CD4-positive, alpha-beta T cell (primary cell): ENCODE results near the gene PODXL. TPM values are rescaled to one million over a fixed set of nuclear protein-coding genes. Genes with fewer than 3 reads are reported as not detected.
A peak's percentile ranks its signal among the peaks of the same experiment; 100 is the strongest.

Experiments
- ATAC-seq: fragments of 200-7000 bp; cut with Tn5 transposase; one replicate; pipeline ENCODE4 v1.10.0; 2022; ENCODE audit warnings: mild to moderate bottlenecking; ENCODE audit not compliant: poor library complexity
- CTCF ChIA-PET: fragments of 350-600 bp; sonication (Branson Sonifier 250); formaldehyde crosslinking; loops from one replicate; lab custom pipeline; 2021; ENCODE audit warnings: antibody characterized with exemption, inconsistent platforms; lab: Charles Lee
- POLR2A ChIA-PET: fragments of 350-600 bp; sonication (Branson Sonifier 250); formaldehyde crosslinking; loops from one replicate; lab custom pipeline; 2021; ENCODE audit warnings: antibody characterized with exemption, inconsistent platforms; lab: Charles Lee
- DNase-seq, 14 experiments: peaks; one replicate each; pipeline ENCODE4 v3.0.0-alpha.2; 2013 to 2020; ENCODE audit warnings: mixed read lengths in 2 of 14
- H3K27ac ChIP-seq, 2 donors: one replicate each; pipeline versions ENCODE4 v1.5.1 to v1.7.0; 2013; ENCODE audit warnings: low read length in 2 of 2, low read depth in 1 of 2, mild to moderate bottlenecking in 1 of 2
- H3K27me3 ChIP-seq, 2 experiments: 1 replicate in 1 of 2; 2 replicates in 1 of 2; pipeline versions ENCODE4 v1.6.1 to v1.7.0; 2013; ENCODE audit warnings: low read length in 2 of 2, control low read depth in 1 of 2, mild to moderate bottlenecking in 1 of 2, moderate library complexity in 1 of 2; ENCODE audit not compliant: insufficient read depth in 2 of 2, control insufficient read depth in 1 of 2
- H3K36me3 ChIP-seq: one replicate; pipeline ENCODE4 v1.6.1; 2013; ENCODE audit warnings: low read length, control low read depth; ENCODE audit not compliant: insufficient read depth
- H3K4me1 ChIP-seq: one replicate; pipeline ENCODE4 v1.6.1; 2013; ENCODE audit warnings: low read length, control low read depth; ENCODE audit not compliant: insufficient read depth
- H3K4me3 ChIP-seq: one replicate; pipeline ENCODE4 v1.5.1; 2013; ENCODE audit warnings: mild to moderate bottlenecking, low read length, moderate library complexity
- H3K9me3 ChIP-seq, 2 experiments: 1 replicate in 1 of 2; 2 replicates in 1 of 2; pipeline versions ENCODE4 v1.6.1 to v1.7.0; 2013; ENCODE audit warnings: low read length in 2 of 2, mild to moderate bottlenecking in 2 of 2, control low read depth in 1 of 2, moderate library complexity in 1 of 2; ENCODE audit not compliant: control insufficient read depth in 1 of 2, insufficient read depth in 1 of 2
- H3K27ac Mint-ChIP-seq: one replicate; pipeline ENCODE4 v1.8.0; 2020; ENCODE audit warnings: mixed read lengths
- H3K27me3 Mint-ChIP-seq: one replicate; pipeline ENCODE4 v1.8.0; 2021; ENCODE audit warnings: mixed read lengths
- H3K36me3 Mint-ChIP-seq: one replicate; pipeline ENCODE4 v1.8.0; 2021; ENCODE audit warnings: low read depth, mixed read lengths
- H3K4me1 Mint-ChIP-seq: one replicate; pipeline ENCODE4 v1.8.0; 2021; ENCODE audit warnings: low read depth, mixed read lengths
- H3K4me3 Mint-ChIP-seq: one replicate; pipeline ENCODE4 v1.8.0; 2020; ENCODE audit warnings: mild to moderate bottlenecking, mixed read lengths
- H3K9me3 Mint-ChIP-seq: one replicate; pipeline ENCODE4 v1.8.0; 2020; ENCODE audit warnings: mixed read lengths
- intact Hi-C, 2 experiments: fragments of 100-400 bp; cut with DNase I in 1 of 2; cut with micrococcal nuclease in 1 of 2; formaldehyde crosslinking; loops; one replicate each; pipeline versions ENCODE4 v1.15.1 to v1.9.0; 2023 to 2025; cut with DNase I, micrococcal nuclease
- total RNA-seq, 174 experiments: library from RNA in 2 of 174; stranded (reverse) in 2 of 174; gene quantifications; one replicate each; pipeline ENCODE4 v1.2.3 and lab custom pipeline; 2021 to 2026
- TF ChIP-seq, protein P1 (sequence below): fragments of 200-600 bp; IDR thresholded peaks from one replicate; pipeline ENCODE4 v1.8.0; 2022; ENCODE audit warnings: antibody characterized with exemption, mild to moderate bottlenecking

PODXL gene
- total RNA-seq, 2 experiments from 2014 or later, result 0.16 to 0.47 TPM

DNA sequence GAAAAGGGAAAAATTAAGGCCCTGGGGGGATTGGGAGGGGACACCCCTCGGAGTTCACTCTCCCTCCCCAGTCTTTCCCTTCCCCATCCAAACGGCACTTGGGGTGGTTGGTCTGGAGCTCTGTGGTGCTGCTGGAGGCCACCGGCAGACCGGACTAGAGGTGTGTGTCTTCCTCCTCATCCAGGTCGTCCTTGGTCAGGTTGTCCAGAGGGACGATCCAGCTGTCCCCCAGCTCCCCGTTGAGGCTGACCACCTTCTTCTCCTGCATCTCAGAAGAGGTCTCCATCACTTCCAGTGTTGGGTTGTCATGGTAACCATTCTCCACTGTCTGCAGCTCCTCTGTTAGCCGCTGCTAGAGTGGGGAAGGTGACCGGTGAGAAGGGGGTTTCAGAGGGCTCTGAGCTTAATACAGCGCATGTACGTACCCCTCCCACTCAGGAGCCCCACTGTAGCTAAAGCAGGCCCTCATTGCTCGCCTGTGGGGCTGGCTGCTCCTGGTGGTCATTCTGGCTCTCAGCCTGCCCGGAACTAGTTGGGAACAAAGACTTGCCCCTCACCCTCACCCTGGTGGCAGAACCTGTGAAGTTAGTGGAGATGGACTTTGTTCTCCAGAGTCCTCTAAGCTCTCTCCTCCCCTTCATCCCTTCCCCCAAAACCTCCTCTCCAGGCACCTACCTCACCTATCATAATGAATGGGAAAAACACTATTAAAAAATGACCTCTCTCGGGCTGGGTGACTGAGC is 52.1 kb downstream of the PODXL start:
- ChIA-PET POLR2A (no interaction called here), CTCF (interaction anchor here (1.8 kb wide), 1 partner anchor 10 kb away, joined by 6 read pairs; no protein-coding TSS in a partner anchor)
- Mint-ChIP-seq H3K27me3 (peaks cover 18% of the 10 kb centered on the region), H3K9me3 (no peaks in the 10 kb centered on the region), H3K27ac (no peak overlapping the region), H3K36me3 (no peaks in the 10 kb centered on the region), H3K4me3 (no peak overlapping the region), H3K4me1 (peaks cover 48% of the 10 kb centered on the region)
- Histone ChIP-seq H3K27ac (no peak overlapping the region), H3K4me3 (no peak overlapping the region), H3K27me3 (no peaks in the 10 kb centered on the region), H3K4me1 (peaks cover 33% of the 10 kb centered on the region), H3K36me3 (no peaks in the 10 kb centered on the region), H3K9me3 (no peaks in the 10 kb centered on the region)
- TF ChIP-seq, protein P1, sequence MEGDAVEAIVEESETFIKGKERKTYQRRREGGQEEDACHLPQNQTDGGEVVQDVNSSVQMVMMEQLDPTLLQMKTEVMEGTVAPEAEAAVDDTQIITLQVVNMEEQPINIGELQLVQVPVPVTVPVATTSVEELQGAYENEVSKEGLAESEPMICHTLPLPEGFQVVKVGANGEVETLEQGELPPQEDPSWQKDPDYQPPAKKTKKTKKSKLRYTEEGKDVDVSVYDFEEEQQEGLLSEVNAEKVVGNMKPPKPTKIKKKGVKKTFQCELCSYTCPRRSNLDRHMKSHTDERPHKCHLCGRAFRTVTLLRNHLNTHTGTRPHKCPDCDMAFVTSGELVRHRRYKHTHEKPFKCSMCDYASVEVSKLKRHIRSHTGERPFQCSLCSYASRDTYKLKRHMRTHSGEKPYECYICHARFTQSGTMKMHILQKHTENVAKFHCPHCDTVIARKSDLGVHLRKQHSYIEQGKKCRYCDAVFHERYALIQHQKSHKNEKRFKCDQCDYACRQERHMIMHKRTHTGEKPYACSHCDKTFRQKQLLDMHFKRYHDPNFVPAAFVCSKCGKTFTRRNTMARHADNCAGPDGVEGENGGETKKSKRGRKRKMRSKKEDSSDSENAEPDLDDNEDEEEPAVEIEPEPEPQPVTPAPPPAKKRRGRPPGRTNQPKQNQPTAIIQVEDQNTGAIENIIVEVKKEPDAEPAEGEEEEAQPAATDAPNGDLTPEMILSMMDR, result no peak
- ATAC-seq (no peak), DNase-seq (no peak)
- intact Hi-C loops, result no loop called here

DNA sequence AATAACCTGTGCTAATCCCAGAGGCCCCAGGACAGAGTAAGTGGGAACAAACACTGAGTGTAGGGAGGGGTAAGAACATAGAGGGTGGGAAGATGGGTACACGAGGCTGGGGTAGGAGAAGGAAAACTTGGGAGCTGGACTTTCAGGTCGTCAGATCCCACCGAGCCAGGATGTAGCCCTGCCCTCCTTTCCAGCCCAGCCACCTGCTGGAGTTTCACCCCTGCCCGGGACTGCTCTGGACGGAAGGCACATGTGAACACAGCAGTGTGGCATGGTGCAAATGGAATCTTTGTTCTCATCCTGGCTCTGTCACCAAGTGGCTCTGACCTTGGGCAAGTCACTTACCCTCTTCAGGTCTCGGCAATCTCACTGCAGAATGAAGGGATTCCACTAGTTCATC is 52.8 kb downstream of the PODXL start:
- no peak overlapping the region for H3K4me3 ChIP-seq
- peaks cover 11% of the 10 kb centered on the region for H3K27me3 Mint-ChIP-seq
- H3K4me1 Mint-ChIP-seq, result peaks cover 45% of the 10 kb centered on the region
- H3K27ac Mint-ChIP-seq, result no peak overlapping the region
- TF ChIP-seq, protein P1, result no peak
- CTCF ChIA-PET, result interaction anchor here (1.8 kb wide), 1 partner anchor 10 kb away, joined by 6 read pairs; no protein-coding TSS in a partner anchor
- no peaks in the 10 kb centered on the region for H3K9me3 ChIP-seq
- H3K4me3 Mint-ChIP-seq, result no peak overlapping the region
- H3K27ac ChIP-seq, result no peak overlapping the region
- DNase-seq, result no peak
- no peaks in the 10 kb centered on the region for H3K36me3 ChIP-seq
- POLR2A ChIA-PET, result no interaction called here
- H3K36me3 Mint-ChIP-seq, result no peaks in the 10 kb centered on the region
- no peaks in the 10 kb centered on the region for H3K9me3 Mint-ChIP-seq
- intact Hi-C loops, result no loop called here
- H3K4me1 ChIP-seq, result peaks cover 28% of the 10 kb centered on the region
- ATAC-seq, result no peak
- H3K27me3 ChIP-seq, result no peaks in the 10 kb centered on the region

DNA sequence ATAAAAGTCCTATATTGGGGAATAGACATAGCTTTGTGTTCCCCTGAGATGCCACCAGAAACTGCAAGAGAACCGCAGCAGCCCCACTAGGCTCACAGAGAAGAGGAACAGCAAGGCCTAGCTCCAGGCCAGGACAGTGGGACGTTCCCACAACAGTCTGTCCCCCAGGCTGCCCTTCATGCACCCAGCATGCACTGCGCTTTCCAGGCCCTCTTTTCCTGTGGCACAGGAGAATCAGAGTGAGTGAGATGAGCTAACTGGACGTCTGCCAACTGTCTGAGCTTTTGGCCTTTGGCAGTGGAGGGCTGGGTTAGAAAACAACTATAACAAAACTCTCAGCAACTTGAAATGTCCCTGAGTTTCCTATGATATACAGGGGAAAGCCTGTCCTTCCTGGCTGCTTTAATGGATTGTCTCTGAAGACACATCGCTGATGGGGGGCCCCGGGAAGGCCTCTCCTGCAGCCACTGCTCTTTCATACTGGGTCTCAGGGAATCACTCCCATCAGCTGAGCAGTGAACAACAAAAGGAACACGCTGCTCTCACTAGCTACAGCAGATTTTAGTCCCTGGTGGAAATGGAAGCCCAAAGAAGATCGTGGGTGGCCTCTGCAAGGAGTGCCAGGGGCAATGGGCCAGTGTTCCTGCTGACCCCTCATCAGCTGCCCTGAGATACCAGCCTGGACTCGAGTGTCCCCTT is 53.5 kb downstream of the PODXL start:
- Histone ChIP-seq H3K9me3 (no peaks in the 10 kb centered on the region), H3K4me3 (no peak overlapping the region), H3K36me3 (peaks cover 5% of the 10 kb centered on the region), H3K27me3 (no peaks in the 10 kb centered on the region), H3K4me1 (peaks cover 23% of the 10 kb centered on the region), H3K27ac (no peak overlapping the region)
- TF ChIP-seq, protein P1, result no peak
- CTCF ChIA-PET, result interaction anchor here (0.6 kb wide), 1 partner anchor 462 kb away, joined by 3 read pairs; no protein-coding TSS in a partner anchor
- H3K4me3 Mint-ChIP-seq, result peak overlapping the region; percentile 23
- DNase-seq (peak in 1 of 14 experiments; percentile 34), ATAC-seq (no peak)
- H3K9me3 Mint-ChIP-seq, result no peaks in the 10 kb centered on the region
- H3K36me3 Mint-ChIP-seq, result peaks cover 1% of the 10 kb centered on the region
- peaks cover 4% of the 10 kb centered on the region for H3K27me3 Mint-ChIP-seq
- intact Hi-C loops, result no loop called here
- H3K4me1 Mint-ChIP-seq, result peaks cover 38% of the 10 kb centered on the region
- POLR2A ChIA-PET, result no interaction called here
- H3K27ac Mint-ChIP-seq, result peak overlapping the region; percentile 65
